Measurements from ENCODE around the gene YLPM1.
"Not testable (repeated sequence)": the region's sequence is repeated elsewhere in the genome, so short reads cannot be mapped to it uniquely, and the experiment has no call there.

The YLPM1 gene, protein sequence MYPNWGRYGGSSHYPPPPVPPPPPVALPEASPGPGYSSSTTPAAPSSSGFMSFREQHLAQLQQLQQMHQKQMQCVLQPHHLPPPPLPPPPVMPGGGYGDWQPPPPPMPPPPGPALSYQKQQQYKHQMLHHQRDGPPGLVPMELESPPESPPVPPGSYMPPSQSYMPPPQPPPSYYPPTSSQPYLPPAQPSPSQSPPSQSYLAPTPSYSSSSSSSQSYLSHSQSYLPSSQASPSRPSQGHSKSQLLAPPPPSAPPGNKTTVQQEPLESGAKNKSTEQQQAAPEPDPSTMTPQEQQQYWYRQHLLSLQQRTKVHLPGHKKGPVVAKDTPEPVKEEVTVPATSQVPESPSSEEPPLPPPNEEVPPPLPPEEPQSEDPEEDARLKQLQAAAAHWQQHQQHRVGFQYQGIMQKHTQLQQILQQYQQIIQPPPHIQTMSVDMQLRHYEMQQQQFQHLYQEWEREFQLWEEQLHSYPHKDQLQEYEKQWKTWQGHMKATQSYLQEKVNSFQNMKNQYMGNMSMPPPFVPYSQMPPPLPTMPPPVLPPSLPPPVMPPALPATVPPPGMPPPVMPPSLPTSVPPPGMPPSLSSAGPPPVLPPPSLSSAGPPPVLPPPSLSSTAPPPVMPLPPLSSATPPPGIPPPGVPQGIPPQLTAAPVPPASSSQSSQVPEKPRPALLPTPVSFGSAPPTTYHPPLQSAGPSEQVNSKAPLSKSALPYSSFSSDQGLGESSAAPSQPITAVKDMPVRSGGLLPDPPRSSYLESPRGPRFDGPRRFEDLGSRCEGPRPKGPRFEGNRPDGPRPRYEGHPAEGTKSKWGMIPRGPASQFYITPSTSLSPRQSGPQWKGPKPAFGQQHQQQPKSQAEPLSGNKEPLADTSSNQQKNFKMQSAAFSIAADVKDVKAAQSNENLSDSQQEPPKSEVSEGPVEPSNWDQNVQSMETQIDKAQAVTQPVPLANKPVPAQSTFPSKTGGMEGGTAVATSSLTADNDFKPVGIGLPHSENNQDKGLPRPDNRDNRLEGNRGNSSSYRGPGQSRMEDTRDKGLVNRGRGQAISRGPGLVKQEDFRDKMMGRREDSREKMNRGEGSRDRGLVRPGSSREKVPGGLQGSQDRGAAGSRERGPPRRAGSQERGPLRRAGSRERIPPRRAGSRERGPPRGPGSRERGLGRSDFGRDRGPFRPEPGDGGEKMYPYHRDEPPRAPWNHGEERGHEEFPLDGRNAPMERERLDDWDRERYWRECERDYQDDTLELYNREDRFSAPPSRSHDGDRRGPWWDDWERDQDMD (N-terminal part only)

DNA sequence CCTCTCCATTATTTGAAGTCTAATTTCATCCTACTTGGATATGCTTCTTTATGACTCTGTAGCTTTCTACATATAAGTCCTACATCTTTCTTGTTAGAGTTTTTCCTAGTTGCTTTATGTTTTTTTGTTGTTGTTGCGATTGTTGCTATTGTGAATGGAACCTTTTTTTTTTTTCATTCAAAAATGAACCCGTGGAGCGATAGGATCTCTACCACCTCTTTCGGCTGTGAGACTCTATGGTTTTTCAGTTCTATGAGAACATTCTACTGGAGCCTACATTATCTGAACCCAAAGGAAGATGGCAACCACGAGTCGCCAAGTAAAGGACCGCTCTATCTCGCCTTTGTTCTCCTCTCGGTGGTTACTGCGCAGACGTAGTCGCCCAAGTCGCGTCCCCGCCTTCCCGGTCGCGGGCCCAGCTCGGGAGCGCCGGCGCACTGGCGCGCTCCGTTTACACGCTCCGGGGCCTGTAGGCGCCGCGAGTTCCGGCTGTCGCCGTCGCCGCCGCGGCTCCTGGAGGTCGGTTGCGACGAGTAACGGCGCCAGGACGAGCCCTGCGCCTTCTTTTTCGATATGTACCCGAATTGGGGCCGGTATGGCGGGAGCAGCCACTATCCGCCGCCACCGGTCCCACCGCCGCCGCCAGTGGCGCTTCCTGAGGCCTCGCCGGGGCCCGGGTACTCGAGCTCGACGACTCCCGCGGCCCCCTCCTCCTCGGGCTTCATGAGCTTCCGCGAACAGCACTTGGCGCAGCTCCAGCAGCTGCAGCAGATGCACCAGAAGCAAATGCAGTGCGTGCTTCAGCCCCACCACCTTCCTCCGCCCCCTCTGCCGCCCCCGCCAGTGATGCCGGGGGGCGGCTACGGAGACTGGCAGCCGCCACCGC is at the start of gene YLPM1:
Gene YLPM1 (plus strand): TSS at position 400 of the 886 bp plus-strand sequence. CDS start 174 bp downstream, at position 574.
- peak; percentile 92 to 94 for DNase-seq

DNA sequence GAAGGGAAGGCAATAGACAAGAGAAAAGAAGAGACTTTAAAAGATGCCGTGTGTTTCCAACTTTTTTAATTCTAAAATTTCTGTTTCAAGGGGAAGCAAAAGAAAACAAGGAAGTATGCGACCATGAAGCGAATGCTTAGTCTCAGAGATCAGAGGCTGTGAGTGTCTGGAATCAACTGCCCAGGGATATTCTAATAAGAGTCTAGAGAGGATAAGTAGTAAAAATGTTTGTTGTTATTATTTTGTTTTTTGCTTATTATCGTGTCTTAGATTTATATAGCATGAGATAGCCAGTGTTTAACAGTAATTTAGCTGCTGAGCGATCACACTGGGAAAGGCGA is 49.8 kb upstream of the YLPM1 start:
- no peak for DNase-seq

DNA sequence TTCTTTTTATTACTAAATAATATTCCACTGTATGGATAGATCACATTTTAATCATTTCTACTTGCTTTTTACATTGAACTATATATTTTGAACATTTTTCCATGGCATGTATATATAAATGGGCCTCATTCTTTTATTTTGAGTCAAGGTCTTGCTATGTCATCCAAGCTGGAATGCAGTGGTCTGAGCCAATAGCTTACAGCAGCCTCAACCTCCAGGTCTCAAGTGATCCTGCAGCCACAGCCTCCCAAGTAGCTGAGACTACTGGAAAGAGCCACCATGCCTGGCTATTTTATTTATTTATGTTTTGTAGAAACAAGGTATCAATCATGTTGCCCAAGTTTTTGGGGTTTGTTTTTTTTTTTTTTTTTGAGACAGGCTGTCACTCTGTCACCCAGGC is 42.6 kb upstream of the YLPM1 start:
- DNase-seq, result no peak

DNA sequence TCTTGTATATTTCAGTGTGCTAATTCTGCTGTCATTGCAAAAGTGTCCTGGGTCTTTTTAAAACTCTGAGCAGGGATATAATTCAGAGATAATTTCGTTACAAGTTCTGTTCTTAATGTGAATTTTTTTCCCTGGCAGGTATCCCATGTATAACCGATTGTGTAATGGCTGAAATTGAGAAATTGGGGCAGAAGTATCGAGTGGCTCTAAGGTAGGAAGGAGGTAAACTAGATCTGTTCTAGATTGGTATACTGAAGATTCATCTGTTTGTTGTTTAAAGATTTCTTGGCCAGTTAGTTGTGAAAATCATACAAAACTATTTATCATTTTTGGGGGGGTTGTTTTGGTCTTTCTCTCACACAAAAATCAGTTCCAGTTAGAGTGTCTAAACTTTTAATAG is 40.0 kb upstream of the YLPM1 start:
- DNase-seq, result no peak

DNA sequence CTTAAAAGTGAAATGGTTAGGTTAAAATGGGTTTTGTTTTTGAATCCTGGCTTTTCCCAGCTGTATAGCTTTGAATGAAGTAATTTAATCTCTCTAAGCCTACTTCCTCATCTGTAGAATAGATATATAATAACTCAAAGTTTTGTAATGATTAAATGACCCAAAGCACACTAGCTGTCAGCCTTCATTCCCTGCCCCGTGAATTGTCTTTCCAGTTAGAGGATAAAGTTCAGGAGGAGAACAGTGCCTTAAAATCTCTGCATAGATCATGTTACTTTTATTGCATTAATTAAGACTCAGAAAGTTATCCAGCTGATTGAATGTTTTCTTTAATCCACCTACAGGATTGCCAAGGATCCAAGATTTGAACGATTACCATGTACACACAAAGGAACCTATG is 30.7 kb upstream of the YLPM1 start:
- DNase-seq, result no peak

DNA sequence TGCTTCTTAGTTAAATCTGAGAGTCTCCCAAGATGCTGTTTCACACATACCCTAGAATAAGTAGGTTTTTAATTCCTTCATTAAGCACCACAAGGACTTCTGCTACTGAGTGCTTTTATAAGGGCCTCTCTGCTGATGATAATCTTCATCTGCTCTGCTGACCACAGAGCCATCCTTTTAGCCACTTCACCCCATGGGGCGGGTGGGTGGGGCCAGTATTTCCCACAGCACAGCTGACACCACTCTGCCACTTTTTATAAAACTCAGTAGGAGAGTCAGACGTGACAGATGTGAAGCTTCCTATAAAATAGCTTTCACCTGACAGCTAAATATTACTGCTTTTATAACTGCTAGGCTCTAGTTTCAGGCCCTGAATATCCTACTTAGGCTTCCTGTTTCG is 29.9 kb upstream of the YLPM1 start:
- no peak for DNase-seq

DNA sequence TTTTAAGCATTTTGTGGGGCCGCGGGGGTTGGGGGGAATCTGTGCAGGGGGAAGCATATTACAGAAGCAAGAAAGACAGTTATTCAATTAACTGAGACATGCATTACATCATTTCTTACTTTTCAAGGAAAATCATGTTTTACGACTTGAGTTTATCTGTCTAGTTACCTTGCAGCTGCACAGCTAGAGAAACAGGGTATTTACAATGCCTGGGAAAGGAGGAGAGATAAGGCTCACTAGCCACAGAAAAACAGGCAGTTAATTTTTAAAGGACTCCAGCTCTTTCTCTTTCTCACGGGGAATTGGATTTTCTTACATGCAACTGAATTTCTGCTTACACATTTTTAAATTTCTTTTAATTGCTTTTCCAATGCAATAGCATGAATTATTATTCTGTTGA is 28.0 kb upstream of the YLPM1 start:
- DNase-seq, result no peak

DNA sequence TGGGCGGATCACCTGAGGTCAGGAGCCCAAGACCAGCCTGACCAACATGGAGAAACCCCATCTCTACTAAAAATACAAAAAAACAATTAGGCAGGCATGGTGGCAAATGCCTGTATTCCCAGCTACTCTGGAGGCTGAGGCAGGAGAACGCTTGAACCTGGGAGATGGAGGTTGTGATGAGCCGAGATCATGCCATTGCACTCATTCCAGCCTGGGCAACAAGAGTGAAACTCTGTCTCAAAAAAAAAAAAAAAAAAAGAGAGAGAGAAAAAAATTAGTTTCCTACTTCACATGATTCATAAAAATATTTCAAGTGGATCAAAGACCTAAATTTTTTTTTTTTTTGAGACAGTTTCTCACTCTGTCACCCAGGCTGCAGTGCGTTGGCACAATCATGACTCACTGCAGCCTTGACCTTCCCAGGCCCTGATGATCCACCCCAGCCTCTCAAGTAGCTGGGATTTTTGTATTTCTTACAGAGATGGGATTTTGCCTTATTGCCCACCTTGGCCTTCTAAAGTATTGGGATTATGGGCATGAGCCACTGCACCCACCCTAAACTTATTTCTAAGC is 25.3 kb upstream of the YLPM1 start:
- DNase-seq, result no peak

DNA sequence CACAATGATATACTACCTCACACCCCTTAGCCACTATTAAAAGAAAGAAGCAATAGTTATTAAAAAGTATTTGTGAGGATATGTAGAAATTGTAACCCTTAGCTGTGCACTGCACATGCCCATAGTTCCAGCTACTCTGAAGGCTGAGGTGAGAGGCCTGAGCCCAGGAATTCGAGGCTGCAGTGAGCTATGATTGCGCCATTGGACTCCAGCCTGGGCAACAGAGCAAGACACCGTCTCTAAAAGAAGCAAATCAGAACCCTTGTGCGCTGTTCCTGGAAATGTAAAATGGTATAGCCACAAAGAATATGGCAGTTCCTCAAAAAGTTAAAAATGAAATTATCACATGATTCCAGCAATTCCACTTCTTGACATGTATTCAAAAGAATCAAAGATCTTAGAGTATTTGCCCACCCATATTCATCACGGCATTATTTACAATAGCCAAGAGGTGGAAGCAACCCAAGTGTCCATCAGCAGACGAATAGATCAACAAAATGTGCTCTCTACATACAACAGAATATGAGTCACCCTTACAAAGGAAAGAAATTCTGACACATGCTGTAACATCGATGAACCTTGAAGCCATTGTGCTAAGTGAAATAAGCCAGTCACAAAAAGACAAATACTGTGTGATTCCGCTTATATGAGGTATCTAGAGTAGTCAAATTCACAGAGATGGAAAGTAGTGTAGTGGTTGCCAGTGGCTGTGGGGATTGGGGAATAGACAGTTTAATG is 23.7 kb upstream of the YLPM1 start:
- no peak for DNase-seq

DNA sequence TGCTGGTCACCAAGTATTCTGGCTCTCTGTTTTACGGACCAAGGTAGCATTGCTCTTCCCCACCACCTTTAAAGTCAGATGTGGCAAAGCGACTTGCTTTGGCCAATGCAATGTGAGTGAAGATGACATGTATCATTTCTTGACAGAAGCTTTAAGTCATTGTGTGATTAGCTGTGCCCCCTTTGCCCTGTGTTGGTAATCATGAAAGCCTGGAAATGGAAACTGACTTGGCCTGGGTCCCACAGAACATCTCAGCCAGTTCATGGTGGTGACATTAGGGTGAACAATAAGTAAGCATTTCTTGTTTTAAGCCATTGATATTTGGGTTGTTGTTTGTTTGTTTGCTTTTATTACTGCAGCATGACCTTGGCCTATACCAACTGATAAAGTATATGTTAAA is 15.9 kb upstream of the YLPM1 start:
- no peak for DNase-seq

DNA sequence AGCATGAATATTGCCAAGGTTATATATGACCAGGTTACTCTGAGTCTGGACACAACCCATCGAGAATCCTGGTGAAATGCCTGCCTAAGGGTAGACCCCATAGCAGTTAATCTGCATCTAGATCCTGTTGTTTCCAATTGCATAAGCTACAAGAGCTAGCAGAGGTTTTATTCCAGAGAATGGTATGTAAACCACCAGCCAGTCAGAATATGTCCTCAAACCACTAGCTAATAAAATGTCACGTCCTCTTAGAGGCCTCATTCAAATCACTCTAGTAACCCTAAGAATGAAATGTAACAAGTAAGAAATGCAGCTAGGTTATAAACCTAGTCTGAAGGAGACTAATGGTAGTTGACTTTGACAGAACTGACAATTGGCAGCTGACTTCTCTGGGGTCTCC is 9.0 kb upstream of the YLPM1 start:
- no peak for DNase-seq

DNA sequence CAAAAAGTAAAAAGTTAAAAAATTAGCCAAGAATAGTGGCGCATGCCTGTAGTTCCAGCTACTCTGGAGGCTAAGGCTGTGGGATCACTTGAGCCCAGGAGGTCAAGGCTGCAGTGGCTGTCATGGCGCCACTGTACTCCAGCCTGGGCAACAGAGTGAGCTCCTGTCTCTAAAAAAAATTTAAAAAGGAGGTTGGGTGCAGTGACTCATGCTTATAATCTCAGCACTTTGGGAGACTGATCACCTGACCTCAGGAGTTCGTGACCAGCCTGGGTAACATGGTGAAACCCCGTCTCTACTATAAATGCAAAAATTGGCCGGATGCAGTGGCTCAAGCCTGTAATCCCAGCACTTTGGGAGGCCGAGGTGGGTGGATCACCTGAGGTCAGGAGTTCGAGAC is 8.2 kb upstream of the YLPM1 start:
- no peak for DNase-seq

DNA sequence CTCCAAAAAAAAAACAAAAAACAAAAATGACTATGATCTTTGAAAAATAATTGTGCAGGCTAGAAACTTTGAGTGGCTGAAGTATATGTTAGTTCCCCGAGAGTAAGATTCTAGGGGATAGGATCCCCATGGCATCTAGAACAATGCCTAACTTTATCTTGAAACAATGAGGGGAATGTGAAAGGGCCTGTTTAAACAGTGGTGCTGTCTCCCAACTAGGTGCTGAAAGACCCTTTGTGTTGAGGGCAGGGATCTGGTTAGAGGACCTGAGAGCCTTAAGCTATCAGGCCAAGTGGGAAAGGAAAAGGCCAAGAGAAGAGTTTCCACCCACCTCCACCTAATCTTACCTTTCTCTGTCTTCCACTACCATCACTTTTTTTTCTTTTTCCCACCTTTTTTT is 6.8 kb upstream of the YLPM1 start:
- no peak for DNase-seq

DNA sequence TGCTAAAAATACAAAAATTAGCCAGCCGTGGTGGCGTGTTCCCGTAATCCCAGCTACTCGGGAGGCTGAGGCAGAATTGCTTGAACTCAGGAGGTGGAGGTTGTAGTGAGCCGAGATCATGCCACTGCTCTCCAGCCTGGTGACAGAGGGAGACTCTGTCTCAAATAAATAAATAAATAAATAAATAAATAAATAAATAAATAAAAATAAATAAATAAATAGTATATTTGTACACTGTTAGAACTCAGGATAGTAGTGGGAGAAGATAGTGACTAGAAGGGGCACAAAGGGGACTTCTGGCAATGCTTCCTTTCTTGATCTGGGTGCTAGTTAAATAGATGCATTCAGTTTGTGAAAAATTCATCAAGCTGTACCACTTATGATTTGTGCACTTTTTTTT is 4.6 kb upstream of the YLPM1 start:
- DNase-seq, result not testable (repeated sequence)

DNA sequence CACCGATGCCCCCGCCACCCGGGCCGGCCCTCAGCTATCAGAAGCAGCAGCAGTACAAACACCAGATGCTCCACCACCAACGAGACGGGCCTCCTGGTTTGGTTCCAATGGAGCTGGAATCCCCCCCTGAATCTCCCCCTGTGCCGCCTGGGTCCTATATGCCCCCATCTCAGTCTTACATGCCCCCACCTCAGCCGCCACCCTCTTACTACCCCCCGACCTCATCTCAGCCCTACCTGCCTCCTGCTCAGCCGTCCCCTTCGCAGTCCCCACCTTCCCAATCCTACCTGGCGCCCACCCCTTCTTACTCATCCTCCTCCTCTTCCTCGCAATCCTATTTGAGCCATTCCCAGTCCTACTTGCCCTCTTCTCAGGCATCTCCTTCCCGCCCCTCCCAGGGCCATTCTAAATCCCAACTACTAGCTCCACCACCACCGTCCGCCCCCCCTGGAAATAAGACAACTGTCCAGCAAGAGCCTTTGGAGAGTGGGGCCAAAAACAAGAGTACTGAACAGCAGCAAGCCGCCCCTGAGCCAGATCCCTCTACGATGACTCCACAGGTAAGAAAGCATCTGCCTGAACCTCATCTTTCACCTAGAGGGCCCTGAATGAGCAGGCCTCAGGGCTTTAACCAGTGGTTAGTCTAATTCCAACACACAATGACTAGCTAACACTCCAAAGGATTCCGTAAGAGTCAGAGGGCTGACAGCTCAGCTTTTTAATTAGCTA is 851 bp downstream of the YLPM1 start:
- peak; percentile 28 to 37 for DNase-seq

DNA sequence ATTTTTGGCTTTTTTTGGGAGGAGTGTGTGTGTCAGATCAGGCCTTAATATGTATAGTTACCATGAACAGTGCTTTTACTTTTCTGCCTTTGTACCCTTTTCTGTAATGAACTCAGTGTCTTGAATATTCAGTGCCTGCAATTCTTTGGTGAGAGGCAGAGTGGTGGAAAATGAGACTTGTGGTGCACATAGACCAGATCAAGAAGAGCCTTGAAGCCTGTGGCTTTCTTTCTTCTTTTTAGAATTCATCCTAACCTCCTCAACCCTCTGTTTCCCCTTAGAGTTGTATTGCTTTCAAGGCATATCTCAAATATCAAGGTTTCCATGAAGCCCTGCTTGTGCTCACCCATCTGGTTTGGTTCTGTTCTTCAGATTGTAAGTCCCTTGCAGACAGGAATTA is 2.6 kb downstream of the YLPM1 start:
- DNase-seq, result no peak

DNA sequence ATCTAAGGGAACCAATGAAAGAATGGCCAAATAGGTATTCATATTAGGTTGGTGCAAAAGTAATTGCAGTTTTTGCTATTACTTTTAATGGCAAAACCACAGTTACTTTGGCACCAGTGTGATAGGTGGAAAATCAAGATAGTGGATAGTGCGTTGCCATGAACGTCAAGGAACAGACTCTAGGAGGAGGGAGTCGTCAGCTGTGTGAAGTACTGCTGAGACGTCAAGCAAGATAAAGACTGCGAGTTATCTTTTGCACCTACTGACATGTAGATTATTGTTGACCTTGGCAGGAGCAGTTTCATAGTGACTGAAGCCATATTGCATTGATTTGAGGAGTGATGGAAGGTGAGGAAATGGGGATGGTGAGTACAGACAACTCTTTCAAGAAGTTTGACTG is 8.3 kb downstream of the YLPM1 start:
- DNase-seq, result no peak

DNA sequence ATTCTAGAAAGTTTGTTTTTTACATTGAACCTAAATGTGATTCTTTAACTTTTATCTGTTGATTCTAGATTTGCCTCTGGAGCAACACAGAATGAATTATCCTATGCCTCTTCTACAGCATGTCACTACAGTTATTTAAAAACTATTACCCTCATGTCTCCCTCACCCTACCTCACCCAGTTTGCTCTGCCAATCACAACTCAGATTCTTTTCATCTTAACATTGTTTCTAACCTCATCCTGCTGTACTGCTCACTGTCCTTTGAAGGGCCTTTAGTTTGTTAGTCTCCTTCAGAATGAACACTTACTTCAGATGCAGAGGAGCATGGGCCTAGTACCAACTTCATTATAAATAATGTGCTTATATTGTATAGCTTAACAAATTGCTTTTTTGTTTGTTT is 21.5 kb downstream of the YLPM1 start:
- DNase-seq, result no peak

DNA sequence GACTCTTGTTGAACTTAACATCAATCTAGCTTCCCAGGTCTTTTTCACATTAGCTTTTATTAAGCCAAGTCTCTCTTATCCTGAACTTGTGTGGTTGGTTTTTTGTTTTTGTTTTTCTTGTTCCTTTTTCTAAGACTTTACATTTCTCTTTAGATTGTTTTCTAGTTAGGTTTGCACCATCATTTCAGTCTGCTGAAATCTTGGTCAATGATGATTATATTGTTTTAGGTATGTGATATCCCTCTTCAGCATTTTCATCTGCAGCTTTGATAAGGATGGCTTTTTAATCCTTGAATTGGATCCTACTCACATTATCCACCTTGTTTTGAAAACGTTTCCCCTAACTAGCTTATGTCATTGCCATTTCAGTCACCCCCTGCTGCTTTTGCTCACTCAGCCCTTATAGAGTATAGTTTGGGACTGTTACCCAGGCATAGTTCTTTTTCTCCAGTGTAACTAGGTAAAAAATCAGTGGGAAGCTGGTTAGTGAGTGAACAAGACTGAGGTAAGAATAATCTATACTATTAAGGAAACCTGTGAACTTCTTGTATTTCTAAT is 22.0 kb downstream of the YLPM1 start:
- DNase-seq, result no peak

DNA sequence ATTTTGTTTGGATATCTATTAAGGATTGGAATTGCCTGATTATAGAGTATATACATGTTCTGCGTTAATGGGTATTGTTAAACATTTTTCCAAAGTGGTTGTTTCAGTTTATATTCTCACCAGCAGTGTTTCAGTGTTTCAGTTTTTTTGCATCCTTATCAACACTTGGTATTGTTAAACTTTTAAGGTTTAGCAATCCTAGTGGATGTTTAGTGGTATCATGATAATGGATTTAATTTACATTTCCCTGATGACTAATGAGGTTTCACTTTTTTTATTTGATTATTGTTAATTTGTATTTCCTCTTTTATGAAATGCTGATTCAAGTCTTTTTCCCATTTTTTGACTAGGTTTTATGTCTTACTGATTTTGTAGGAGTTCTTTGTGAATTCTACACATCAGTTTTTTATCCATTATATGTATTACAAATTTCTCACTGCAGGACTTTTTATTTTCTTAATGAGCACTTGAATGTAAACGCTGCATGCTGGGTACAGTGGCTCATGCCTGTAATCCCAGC is 23.7 kb downstream of the YLPM1 start:
- no peak for DNase-seq

Measured in activated T-cell treated with anti-CD3 and anti-CD28 coated beads, Interleukin-2, amount 50 U/mL, for 48 hours (primary cell).